HFF-Myc (cell line): Measurements from ENCODE around the gene RAD51B.

Source experiments
- DNase-seq: peaks from one replicate; pipeline ENCODE4 v3.0.0-alpha.2; 2011; ENCODE audit warnings: low read depth; ENCODE audit errors: extremely low read depth
- H3K4me3 ChIP-seq: replicated peaks from 2 replicates; pipeline ENCODE4 v1.5.1; 2011; ENCODE audit warnings: low read depth, mild to moderate bottlenecking, control low read depth, low read length
- CTCF ChIP-seq: IDR thresholded peaks from 2 replicates; pipeline ENCODE4 v1.5.1; 2012; ENCODE audit warnings: mild to moderate bottlenecking, low read depth, low read length, control low read depth; ENCODE audit errors: missing control alignments

The RAD51B gene

GRCh38 chr14:68493152-68493911 is 673.8 kb downstream of the RAD51B start:
- DNase-seq = no peak
- TF ChIP-seq CTCF = no peak
- no peak overlapping the region for H3K4me3 ChIP-seq

- no peak for TF ChIP-seq CTCF
- no peak overlapping the region for H3K4me3 ChIP-seq
- DNase-seq = no peak
Observed at GRCh38 chr14:68495101-68496039, 675.8 kb downstream of the RAD51B start.

- no peak overlapping the region for H3K4me3 ChIP-seq
- no peak for DNase-seq
- TF ChIP-seq CTCF = no peak
Observed at GRCh38 chr14:68497011-68497410, 677.4 kb downstream of the RAD51B start.

- no peak for DNase-seq
- no peak for TF ChIP-seq CTCF
- no peak overlapping the region for H3K4me3 ChIP-seq
Observed at GRCh38 chr14:68499451-68499850, 679.9 kb downstream of the RAD51B start.

GRCh38 chr14:68501171-68501570 is 681.6 kb downstream of the RAD51B start:
- TF ChIP-seq CTCF = no peak
- no peak for DNase-seq
- no peak overlapping the region for H3K4me3 ChIP-seq

- no peak overlapping the region for H3K4me3 ChIP-seq
- no peak for DNase-seq
- TF ChIP-seq CTCF = no peak
Observed at GRCh38 chr14:68501614-68502052, 682.1 kb downstream of the RAD51B start.
